Measurements from ENCODE around the gene SNTN. TPM values are rescaled to one million over a fixed set of nuclear protein-coding genes. Genes with fewer than 3 reads are reported as not detected.

Gene SNTN
- total and polyA plus RNA-seq, 9 of the 15 experiments (the other 6 are each of a cell fraction or from before 2014, with no cell fraction given) = not detected

DNA sequence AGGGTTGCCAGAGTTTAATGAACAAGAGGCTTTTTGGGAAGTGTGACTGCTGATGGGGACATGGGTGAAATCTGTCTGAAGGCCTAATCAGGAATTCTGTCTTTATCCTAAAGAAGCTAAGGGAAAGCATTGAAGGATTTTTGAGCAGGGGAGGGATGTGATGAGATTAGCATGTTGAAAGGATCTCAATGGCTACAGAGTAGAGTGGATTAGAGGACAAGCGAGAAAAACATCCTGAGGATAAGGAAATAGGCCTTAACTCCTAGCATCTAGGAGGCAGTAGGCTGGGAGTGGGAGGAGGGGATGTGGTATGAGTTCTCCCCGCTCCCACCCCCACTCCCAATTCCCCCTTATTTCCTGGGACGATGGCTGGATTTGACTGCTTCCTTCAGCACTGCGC lies 35.1 kb upstream of the SNTN start (continued):
- TF ChIP-seq, protein P1, sequence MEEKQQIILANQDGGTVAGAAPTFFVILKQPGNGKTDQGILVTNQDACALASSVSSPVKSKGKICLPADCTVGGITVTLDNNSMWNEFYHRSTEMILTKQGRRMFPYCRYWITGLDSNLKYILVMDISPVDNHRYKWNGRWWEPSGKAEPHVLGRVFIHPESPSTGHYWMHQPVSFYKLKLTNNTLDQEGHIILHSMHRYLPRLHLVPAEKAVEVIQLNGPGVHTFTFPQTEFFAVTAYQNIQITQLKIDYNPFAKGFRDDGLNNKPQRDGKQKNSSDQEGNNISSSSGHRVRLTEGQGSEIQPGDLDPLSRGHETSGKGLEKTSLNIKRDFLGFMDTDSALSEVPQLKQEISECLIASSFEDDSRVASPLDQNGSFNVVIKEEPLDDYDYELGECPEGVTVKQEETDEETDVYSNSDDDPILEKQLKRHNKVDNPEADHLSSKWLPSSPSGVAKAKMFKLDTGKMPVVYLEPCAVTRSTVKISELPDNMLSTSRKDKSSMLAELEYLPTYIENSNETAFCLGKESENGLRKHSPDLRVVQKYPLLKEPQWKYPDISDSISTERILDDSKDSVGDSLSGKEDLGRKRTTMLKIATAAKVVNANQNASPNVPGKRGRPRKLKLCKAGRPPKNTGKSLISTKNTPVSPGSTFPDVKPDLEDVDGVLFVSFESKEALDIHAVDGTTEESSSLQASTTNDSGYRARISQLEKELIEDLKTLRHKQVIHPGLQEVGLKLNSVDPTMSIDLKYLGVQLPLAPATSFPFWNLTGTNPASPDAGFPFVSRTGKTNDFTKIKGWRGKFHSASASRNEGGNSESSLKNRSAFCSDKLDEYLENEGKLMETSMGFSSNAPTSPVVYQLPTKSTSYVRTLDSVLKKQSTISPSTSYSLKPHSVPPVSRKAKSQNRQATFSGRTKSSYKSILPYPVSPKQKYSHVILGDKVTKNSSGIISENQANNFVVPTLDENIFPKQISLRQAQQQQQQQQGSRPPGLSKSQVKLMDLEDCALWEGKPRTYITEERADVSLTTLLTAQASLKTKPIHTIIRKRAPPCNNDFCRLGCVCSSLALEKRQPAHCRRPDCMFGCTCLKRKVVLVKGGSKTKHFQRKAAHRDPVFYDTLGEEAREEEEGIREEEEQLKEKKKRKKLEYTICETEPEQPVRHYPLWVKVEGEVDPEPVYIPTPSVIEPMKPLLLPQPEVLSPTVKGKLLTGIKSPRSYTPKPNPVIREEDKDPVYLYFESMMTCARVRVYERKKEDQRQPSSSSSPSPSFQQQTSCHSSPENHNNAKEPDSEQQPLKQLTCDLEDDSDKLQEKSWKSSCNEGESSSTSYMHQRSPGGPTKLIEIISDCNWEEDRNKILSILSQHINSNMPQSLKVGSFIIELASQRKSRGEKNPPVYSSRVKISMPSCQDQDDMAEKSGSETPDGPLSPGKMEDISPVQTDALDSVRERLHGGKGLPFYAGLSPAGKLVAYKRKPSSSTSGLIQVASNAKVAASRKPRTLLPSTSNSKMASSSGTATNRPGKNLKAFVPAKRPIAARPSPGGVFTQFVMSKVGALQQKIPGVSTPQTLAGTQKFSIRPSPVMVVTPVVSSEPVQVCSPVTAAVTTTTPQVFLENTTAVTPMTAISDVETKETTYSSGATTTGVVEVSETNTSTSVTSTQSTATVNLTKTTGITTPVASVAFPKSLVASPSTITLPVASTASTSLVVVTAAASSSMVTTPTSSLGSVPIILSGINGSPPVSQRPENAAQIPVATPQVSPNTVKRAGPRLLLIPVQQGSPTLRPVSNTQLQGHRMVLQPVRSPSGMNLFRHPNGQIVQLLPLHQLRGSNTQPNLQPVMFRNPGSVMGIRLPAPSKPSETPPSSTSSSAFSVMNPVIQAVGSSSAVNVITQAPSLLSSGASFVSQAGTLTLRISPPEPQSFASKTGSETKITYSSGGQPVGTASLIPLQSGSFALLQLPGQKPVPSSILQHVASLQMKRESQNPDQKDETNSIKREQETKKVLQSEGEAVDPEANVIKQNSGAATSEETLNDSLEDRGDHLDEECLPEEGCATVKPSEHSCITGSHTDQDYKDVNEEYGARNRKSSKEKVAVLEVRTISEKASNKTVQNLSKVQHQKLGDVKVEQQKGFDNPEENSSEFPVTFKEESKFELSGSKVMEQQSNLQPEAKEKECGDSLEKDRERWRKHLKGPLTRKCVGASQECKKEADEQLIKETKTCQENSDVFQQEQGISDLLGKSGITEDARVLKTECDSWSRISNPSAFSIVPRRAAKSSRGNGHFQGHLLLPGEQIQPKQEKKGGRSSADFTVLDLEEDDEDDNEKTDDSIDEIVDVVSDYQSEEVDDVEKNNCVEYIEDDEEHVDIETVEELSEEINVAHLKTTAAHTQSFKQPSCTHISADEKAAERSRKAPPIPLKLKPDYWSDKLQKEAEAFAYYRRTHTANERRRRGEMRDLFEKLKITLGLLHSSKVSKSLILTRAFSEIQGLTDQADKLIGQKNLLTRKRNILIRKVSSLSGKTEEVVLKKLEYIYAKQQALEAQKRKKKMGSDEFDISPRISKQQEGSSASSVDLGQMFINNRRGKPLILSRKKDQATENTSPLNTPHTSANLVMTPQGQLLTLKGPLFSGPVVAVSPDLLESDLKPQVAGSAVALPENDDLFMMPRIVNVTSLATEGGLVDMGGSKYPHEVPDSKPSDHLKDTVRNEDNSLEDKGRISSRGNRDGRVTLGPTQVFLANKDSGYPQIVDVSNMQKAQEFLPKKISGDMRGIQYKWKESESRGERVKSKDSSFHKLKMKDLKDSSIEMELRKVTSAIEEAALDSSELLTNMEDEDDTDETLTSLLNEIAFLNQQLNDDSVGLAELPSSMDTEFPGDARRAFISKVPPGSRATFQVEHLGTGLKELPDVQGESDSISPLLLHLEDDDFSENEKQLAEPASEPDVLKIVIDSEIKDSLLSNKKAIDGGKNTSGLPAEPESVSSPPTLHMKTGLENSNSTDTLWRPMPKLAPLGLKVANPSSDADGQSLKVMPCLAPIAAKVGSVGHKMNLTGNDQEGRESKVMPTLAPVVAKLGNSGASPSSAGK (IDR thresholded peaks at IDR 0.05) = no peak
- TF ChIP-seq ZNF551 (CRISPR knock-in tag; IDR thresholded peaks at IDR 0.05) (no peak), ZNF384 (IDR thresholded peaks at IDR 0.05; ENCODE audit: low read depth, low read length) (no peak), ZNF586 (CRISPR knock-in tag; conservative IDR thresholded peaks at IDR 0.05) (no peak), MECOM (CRISPR knock-in tag; IDR thresholded peaks at IDR 0.05) (no peak), ZNF165 (CRISPR knock-in tag; IDR thresholded peaks at IDR 0.05; ENCODE audit: borderline replicate concordance) (no peak)
- TF ChIP-seq, protein P2, sequence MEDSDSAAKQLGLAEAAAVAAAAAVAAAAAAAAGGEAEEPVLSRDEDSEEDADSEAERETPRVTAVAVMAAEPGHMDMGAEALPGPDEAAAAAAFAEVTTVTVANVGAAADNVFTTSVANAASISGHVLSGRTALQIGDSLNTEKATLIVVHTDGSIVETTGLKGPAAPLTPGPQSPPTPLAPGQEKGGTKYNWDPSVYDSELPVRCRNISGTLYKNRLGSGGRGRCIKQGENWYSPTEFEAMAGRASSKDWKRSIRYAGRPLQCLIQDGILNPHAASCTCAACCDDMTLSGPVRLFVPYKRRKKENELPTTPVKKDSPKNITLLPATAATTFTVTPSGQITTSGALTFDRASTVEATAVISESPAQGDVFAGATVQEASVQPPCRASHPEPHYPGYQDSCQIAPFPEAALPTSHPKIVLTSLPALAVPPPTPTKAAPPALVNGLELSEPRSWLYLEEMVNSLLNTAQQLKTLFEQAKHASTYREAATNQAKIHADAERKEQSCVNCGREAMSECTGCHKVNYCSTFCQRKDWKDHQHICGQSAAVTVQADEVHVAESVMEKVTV (CRISPR knock-in tag; IDR thresholded peaks at IDR 0.05) = no peak
- TF ChIP-seq, protein P3, sequence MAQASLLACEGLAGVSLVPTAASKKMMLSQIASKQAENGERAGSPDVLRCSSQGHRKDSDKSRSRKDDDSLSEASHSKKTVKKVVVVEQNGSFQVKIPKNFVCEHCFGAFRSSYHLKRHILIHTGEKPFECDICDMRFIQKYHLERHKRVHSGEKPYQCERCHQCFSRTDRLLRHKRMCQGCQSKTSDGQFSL (CRISPR knock-in tag; IDR thresholded peaks at IDR 0.05) = no peak
- TF ChIP-seq, protein P3 (tag; IDR thresholded peaks at IDR 0.05) = no peak

Measured in K562 (cell line).